Embryonic facial prominence (tissue), 1 donor: ENCODE results near the gene ZFP64.

ENCODE experiments used
- DNase-seq: peaks from one replicate; pipeline ENCODE4 v3.0.0-alpha.2; 2016; ENCODE audit errors: extremely low spot score

ZFP64 gene

GRCh38 chr20:52105442-52106422 is 85.8 kb downstream of the ZFP64 start:
- DNase-seq: no peak

- no peak for DNase-seq
Measured at GRCh38 chr20:52104546-52105441, 86.8 kb downstream of the ZFP64 start.

- no peak for DNase-seq
Measured at GRCh38 chr20:52103913-52104545, 87.5 kb downstream of the ZFP64 start.

- no peak for DNase-seq
Measured at GRCh38 chr20:52103335-52103912, 88.2 kb downstream of the ZFP64 start.

GRCh38 chr20:52102559-52102958 is 89.0 kb downstream of the ZFP64 start:
- DNase-seq: no peak

- DNase-seq: no peak
Measured at GRCh38 chr20:52102126-52102525, 89.5 kb downstream of the ZFP64 start.
